ENCODE data around the gene PPM1N. TPM values are rescaled to one million over a fixed set of nuclear protein-coding genes. Genes with fewer than 3 reads are reported as not detected.

The PPM1N gene
- total and polyA plus RNA-seq, 2 of the 13 experiments (the other 11 are each of a cell fraction or from before 2014, with no cell fraction given) = 0.31 to 1.8 TPM

DNA sequence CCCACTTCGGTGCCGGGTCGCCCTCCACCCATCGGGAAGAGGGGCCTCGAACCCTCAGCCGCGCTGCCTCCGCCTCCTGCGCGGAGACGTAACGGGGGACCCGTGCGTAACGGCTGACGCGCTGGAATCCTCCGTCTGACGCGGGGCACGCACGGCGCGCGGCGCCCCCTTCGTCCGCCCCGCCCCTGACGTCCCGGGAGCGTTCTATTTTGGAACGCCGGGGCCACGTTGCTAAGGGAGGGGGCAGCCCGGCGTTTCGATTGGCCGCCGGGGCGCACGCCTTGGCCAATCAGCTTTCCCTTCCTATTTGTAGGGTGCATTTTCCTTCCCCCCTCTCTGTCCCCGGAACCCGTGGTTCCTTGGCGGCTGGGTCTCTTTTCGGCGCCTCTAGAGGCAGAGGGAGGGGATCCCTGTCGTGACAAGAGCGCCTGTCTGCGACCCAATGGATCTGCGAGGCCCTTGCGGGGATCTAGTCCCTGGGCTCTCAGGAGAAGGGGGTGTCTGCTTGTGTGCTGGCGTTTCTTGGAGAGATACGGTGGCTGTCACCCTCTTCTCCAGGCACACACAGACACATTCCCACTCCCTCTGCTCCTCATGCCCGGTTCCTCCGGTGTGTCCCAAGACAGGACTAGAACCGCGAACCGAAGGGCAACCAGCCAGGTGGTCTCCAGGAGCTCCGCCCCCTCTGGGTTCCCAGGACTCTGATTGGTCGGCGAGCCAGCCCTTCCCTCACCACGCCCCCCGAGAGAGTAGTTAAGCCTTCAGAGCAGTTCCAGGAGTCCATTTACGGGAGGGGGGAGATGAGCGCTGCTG, 28.9 kb upstream of the PPM1N start (continued):
- TF ChIP-seq ATAD3A (CRISPR knock-in tag; IDR thresholded peaks at IDR 0.05) = no peak
- no peak for TF ChIP-seq ZNF652 (CRISPR knock-in tag; IDR thresholded peaks at IDR 0.05; ENCODE audit: borderline replicate concordance, low read depth)
- TF ChIP-seq FOXA3 (CRISPR knock-in tag; IDR thresholded peaks at IDR 0.05) = peak; percentile 40; the same call in 1 of the 2 replicates
- TF ChIP-seq TOPORS (CRISPR knock-in tag; IDR thresholded peaks at IDR 0.05) = no peak
- no peak for TF ChIP-seq ZEB1 (IDR thresholded peaks at IDR 0.05; ENCODE audit: insufficient replicate concordance, low read depth)
- TF ChIP-seq NCOA1 (CRISPR knock-in tag; IDR thresholded peaks at IDR 0.05) = no peak
- no peak for TF ChIP-seq ZNF615 (CRISPR knock-in tag; IDR thresholded peaks at IDR 0.05; ENCODE audit: borderline replicate concordance)
- TF ChIP-seq ZSCAN5A (CRISPR knock-in tag; IDR thresholded peaks at IDR 0.05; ENCODE audit: borderline replicate concordance) = no peak
- TF ChIP-seq ZNF280B (CRISPR knock-in tag; IDR thresholded peaks at IDR 0.05; ENCODE audit: borderline replicate concordance) = no peak; the same call in 1 of the 2 replicates
- no peak for TF ChIP-seq ZBTB43 (CRISPR knock-in tag; conservative IDR thresholded peaks at IDR 0.05)
- no peak for TF ChIP-seq ZSCAN12 (CRISPR knock-in tag; IDR thresholded peaks at IDR 0.05)
- no peak for TF ChIP-seq ZNF775 (CRISPR knock-in tag; IDR thresholded peaks at IDR 0.05; ENCODE audit: borderline replicate concordance)
- TF ChIP-seq, protein P1, sequence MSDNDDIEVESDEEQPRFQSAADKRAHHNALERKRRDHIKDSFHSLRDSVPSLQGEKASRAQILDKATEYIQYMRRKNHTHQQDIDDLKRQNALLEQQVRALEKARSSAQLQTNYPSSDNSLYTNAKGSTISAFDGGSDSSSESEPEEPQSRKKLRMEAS (IDR thresholded peaks at IDR 0.05) = peak; percentile 81
- no peak for TF ChIP-seq ZNF7 (CRISPR knock-in tag; IDR thresholded peaks at IDR 0.05)
- TF ChIP-seq, protein P2, sequence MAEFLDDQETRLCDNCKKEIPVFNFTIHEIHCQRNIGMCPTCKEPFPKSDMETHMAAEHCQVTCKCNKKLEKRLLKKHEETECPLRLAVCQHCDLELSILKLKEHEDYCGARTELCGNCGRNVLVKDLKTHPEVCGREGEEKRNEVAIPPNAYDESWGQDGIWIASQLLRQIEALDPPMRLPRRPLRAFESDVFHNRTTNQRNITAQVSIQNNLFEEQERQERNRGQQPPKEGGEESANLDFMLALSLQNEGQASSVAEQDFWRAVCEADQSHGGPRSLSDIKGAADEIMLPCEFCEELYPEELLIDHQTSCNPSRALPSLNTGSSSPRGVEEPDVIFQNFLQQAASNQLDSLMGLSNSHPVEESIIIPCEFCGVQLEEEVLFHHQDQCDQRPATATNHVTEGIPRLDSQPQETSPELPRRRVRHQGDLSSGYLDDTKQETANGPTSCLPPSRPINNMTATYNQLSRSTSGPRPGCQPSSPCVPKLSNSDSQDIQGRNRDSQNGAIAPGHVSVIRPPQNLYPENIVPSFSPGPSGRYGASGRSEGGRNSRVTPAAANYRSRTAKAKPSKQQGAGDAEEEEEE (CRISPR knock-in tag; IDR thresholded peaks at IDR 0.05; ENCODE audit: borderline replicate concordance) = no peak
- TF ChIP-seq ZHX1 (CRISPR knock-in tag; IDR thresholded peaks at IDR 0.05; ENCODE audit: low read depth) = peak; percentile 85
- TF ChIP-seq ISX (CRISPR knock-in tag; conservative IDR thresholded peaks at IDR 0.05) = no peak
- TF ChIP-seq MZF1 (CRISPR knock-in tag; IDR thresholded peaks at IDR 0.05; ENCODE audit: borderline replicate concordance) = no peak
- no peak for TF ChIP-seq AGO1 (IDR thresholded peaks at IDR 0.05; ENCODE audit: low read depth, low read length, poor library complexity, severe bottlenecking)
- TF ChIP-seq PTBP1 (IDR thresholded peaks at IDR 0.05; ENCODE audit: low read depth, low read length, poor library complexity, severe bottlenecking) = no peak
